Measurements from ENCODE around the gene ARL6IP4.

- TF ChIP-seq, protein P1, sequence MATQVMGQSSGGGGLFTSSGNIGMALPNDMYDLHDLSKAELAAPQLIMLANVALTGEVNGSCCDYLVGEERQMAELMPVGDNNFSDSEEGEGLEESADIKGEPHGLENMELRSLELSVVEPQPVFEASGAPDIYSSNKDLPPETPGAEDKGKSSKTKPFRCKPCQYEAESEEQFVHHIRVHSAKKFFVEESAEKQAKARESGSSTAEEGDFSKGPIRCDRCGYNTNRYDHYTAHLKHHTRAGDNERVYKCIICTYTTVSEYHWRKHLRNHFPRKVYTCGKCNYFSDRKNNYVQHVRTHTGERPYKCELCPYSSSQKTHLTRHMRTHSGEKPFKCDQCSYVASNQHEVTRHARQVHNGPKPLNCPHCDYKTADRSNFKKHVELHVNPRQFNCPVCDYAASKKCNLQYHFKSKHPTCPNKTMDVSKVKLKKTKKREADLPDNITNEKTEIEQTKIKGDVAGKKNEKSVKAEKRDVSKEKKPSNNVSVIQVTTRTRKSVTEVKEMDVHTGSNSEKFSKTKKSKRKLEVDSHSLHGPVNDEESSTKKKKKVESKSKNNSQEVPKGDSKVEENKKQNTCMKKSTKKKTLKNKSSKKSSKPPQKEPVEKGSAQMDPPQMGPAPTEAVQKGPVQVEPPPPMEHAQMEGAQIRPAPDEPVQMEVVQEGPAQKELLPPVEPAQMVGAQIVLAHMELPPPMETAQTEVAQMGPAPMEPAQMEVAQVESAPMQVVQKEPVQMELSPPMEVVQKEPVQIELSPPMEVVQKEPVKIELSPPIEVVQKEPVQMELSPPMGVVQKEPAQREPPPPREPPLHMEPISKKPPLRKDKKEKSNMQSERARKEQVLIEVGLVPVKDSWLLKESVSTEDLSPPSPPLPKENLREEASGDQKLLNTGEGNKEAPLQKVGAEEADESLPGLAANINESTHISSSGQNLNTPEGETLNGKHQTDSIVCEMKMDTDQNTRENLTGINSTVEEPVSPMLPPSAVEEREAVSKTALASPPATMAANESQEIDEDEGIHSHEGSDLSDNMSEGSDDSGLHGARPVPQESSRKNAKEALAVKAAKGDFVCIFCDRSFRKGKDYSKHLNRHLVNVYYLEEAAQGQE (IDR thresholded peaks at IDR 0.05; ENCODE audit: low read depth): no peak
- TF ChIP-seq TAF1 (IDR thresholded peaks at IDR 0.05; ENCODE audit: low read depth) (no peak), TCF12 (IDR thresholded peaks at IDR 0.05; ENCODE audit: low read depth) (no peak), EP300 (IDR thresholded peaks at IDR 0.05; ENCODE audit: borderline replicate concordance) (no peak), MAX (IDR thresholded peaks at IDR 0.05) (no peak), CREB1 (IDR thresholded peaks at IDR 0.05; ENCODE audit: low read depth) (no peak), ZBTB7A (IDR thresholded peaks at IDR 0.05; ENCODE audit: low read depth) (no peak), CEBPB (IDR thresholded peaks at IDR 0.05) (no peak), RAD21 (IDR thresholded peaks at IDR 0.05; ENCODE audit: low read depth) (no peak), TEAD4 (IDR thresholded peaks at IDR 0.05) (no peak), NFIC (IDR thresholded peaks at IDR 0.05) (no peak), EGR1 (IDR thresholded peaks at IDR 0.05) (no peak), YY1 (IDR thresholded peaks at IDR 0.05; ENCODE audit: low read depth) (no peak)
- TF ChIP-seq, protein P2, sequence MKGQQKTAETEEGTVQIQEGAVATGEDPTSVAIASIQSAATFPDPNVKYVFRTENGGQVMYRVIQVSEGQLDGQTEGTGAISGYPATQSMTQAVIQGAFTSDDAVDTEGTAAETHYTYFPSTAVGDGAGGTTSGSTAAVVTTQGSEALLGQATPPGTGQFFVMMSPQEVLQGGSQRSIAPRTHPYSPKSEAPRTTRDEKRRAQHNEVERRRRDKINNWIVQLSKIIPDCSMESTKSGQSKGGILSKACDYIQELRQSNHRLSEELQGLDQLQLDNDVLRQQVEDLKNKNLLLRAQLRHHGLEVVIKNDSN (IDR thresholded peaks at IDR 0.05): no peak
Observed at GRCh38 chr12:122932207-122932606, 48.3 kb upstream of the ARL6IP4 start.
